ENCODE data around the gene GLS.
"Not testable (repeated sequence)": the region's sequence is repeated elsewhere in the genome, so short reads cannot be mapped to it uniquely, and the experiment has no call there.

GLS gene

GRCh38 chr2:190988910-190989309 is 108.3 kb downstream of the GLS start:
- H3K4me3 ChIP-seq (ENCODE audit: low read depth, low read length), result no peak overlapping the region
- TF ChIP-seq CTCF (IDR thresholded peaks at IDR 0.05; ENCODE audit: borderline replicate concordance, insufficient read depth, low read depth, low read length), result no peak

- no peak for TF ChIP-seq CTCF (IDR thresholded peaks at IDR 0.05; ENCODE audit: borderline replicate concordance, insufficient read depth, low read depth, low read length)
- no peak overlapping the region for H3K4me3 ChIP-seq (ENCODE audit: low read depth, low read length)
These were observed 109.5 kb downstream of the GLS start for GRCh38 chr2:190990132-190990531.

- no peak overlapping the region for H3K4me3 ChIP-seq (ENCODE audit: low read depth, low read length)
- no peak for TF ChIP-seq CTCF (IDR thresholded peaks at IDR 0.05; ENCODE audit: borderline replicate concordance, insufficient read depth, low read depth, low read length)
These were observed 112.6 kb downstream of the GLS start for GRCh38 chr2:190993292-190993643.

- H3K4me3 ChIP-seq (ENCODE audit: low read depth, low read length), result no peak overlapping the region
- TF ChIP-seq CTCF (IDR thresholded peaks at IDR 0.05; ENCODE audit: borderline replicate concordance, insufficient read depth, low read depth, low read length), result no peak
These were observed 113.5 kb downstream of the GLS start for GRCh38 chr2:190994148-190994547.

- not testable (repeated sequence) for H3K4me3 ChIP-seq (ENCODE audit: low read depth, low read length)
These were observed 114.7 kb downstream of the GLS start for GRCh38 chr2:190995315-190995714.

GRCh38 chr2:190996338-190996946 is 115.8 kb downstream of the GLS start:
- TF ChIP-seq CTCF (IDR thresholded peaks at IDR 0.05; ENCODE audit: borderline replicate concordance, insufficient read depth, low read depth, low read length), result peak; percentile 70; the same call in 1 of the 2 replicates
- no peak overlapping the region for H3K4me3 ChIP-seq (ENCODE audit: low read depth, low read length)

- no peak overlapping the region for H3K4me3 ChIP-seq (ENCODE audit: low read depth, low read length)
- TF ChIP-seq CTCF (IDR thresholded peaks at IDR 0.05; ENCODE audit: borderline replicate concordance, insufficient read depth, low read depth, low read length), result no peak
These were observed 116.3 kb downstream of the GLS start for GRCh38 chr2:190996947-190997346.
